KOPT-K1 (cell line): ENCODE results near the gene CDH23.

Source experiments
- H3K27ac ChIP-seq: fragments of 200-600 bp; sonication (generic); 2 replicates; pipeline ENCODE4 v1.5.1; 2016; ENCODE audit warnings: antibody characterized with exemption, mild to moderate bottlenecking, low read depth, low read length; ENCODE audit not compliant: poor library complexity, severe bottlenecking
- H3K36me3 ChIP-seq: fragments of 200-600 bp; sonication (generic); 2 replicates; pipeline ENCODE4 v1.5.1; 2017; ENCODE audit warnings: antibody characterized with exemption, mild to moderate bottlenecking, low read length, moderate library complexity; ENCODE audit not compliant: insufficient read depth
- H3K9me3 ChIP-seq: fragments of 200-600 bp; sonication (generic); 2 replicates; pipeline ENCODE4 v1.5.1; 2017; ENCODE audit warnings: antibody characterized with exemption, low read length, mild to moderate bottlenecking; ENCODE audit not compliant: insufficient read depth, poor library complexity, severe bottlenecking

Gene CDH23

DNA sequence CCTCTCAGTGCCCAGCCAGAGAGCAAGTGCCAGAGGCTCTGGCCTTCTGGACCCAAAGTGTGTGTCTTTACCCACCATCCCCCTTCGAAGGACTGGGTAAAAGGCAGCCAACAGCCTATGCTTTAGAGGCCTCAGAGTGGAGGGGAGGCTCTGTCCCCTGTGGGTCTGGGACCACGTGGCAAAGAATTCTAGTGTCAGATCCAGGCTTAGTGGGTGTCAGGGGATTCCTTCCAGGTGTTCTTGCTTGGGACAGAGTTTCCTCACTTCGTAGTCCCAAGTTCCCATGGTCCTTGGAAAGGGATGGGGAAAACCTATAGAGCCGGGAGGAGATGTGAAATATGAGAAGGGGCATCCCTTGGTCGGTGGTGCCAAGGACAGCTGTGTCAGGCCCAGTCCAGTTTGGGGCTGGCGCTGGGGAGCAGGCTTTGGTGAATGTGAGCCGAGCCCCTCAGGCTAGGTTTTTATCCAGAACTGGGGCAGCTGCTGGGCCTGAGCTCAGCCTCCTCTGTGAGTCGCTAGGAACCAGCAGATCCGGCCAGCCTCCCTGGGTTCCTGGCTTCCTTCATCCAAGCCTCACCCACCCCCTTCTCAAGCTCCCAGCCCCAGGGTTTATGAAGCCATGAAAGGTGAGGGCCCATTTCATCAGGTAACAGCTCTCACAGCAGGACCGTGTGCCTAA lies 251.7 kb downstream of the CDH23 start:
- no peaks in the 10 kb centered on the region for H3K9me3 ChIP-seq
- H3K27ac ChIP-seq = no peak overlapping the region
- no peaks in the 10 kb centered on the region for H3K36me3 ChIP-seq

DNA sequence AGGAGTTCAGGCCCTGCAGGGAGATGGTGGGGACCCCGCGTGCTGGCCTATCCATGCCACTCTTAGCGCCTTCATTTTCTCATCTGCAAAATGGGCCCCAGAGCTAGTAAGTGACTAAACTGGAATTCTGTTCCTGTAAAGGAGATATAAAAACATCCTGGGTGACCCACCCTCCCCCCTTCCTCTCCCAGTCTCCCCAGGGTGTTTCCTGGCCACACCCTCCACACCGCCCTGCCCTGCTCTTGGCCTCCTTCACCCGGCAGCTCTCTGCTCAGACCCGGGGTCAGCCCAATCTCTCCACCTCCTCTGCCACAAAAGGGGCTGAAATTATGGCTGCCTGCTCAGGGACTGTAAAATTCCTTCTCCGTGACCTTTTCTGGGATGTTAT lies 252.2 kb downstream of the CDH23 start:
- no peak overlapping the region for H3K27ac ChIP-seq
- no peaks in the 10 kb centered on the region for H3K36me3 ChIP-seq
- H3K9me3 ChIP-seq = no peaks in the 10 kb centered on the region

DNA sequence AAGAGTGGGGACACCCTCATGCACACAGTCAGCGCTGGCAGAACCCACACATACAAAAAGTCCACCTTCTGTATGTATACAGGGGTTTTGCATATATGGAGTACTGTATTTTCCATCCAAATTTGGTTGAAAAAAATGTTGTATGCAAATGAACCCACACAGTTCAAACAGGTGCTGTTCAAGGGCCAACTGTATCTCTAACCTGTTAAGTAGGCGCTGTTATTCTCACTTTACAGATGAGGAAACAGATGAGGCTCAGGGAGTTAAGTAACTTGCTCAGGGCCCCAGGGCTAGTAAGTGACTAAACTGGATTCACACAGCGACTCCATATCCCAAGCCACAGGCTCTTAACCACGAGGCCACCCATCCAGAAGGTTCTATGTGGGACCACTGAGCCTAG lies 252.9 kb downstream of the CDH23 start:
- no peaks in the 10 kb centered on the region for H3K36me3 ChIP-seq
- H3K9me3 ChIP-seq = no peaks in the 10 kb centered on the region
- H3K27ac ChIP-seq = no peak overlapping the region

DNA sequence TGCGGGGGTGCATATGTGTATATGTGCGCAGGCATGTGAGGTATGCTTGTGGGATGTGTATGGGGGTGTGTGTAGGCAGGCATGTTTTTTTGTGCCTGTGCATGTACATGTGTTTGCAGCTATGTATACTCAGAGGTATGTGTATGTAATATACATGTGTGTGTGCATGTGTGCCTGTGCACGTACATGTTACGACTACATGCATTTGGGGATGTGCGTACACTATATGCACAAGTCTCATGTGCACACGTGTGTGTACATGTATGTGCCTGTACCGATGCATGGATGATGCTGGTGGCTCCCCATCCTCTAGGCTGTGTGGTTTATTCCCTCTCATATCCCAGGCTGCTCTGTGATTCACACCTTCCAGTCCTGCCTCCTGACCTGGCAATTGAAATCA lies 253.7 kb downstream of the CDH23 start:
- no peaks in the 10 kb centered on the region for H3K9me3 ChIP-seq
- H3K27ac ChIP-seq = no peak overlapping the region
- H3K36me3 ChIP-seq = no peaks in the 10 kb centered on the region

DNA sequence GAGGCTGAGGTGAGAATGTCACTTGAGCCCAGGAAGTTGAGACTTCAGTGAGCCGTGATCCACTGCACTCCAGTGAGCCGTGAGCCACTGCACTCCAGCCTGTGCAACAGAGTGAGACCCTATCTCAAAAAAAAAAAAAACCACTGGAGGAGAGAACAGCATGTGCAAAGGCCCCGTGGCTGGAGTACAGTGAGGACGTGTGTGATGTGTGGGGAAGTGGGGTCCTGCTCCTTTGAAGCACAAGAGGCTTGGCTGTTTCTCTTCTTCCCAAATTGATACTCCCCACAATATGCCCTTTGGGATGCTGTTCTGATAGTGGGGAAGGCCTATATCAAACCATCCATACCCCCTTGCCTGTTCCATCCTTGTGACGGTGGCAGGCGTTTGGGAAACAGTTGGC lies 254.7 kb downstream of the CDH23 start:
- no peaks in the 10 kb centered on the region for H3K36me3 ChIP-seq
- H3K9me3 ChIP-seq = no peaks in the 10 kb centered on the region
- no peak overlapping the region for H3K27ac ChIP-seq

DNA sequence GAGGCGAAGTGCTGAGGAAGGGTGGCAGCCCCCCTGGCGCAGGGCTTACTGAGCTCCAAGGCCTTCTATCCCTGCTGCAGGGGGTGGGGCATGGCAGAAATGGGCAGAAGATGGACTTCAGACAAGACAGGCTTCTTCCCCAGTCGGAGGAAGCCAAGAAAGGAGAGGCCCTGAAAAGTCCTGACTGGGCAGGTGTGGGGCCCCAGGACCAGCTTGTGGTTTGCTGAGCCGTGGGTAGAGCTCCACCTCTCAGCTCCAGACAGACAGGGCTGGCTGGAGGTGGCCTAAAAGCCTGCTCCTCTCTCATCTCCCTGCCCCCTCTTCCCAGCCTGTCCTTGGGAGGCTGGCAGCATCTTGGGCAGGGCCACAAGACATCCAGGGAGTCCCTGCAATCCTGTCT lies 255.2 kb downstream of the CDH23 start:
- H3K9me3 ChIP-seq = no peaks in the 10 kb centered on the region
- no peak overlapping the region for H3K27ac ChIP-seq
- H3K36me3 ChIP-seq = no peaks in the 10 kb centered on the region

DNA sequence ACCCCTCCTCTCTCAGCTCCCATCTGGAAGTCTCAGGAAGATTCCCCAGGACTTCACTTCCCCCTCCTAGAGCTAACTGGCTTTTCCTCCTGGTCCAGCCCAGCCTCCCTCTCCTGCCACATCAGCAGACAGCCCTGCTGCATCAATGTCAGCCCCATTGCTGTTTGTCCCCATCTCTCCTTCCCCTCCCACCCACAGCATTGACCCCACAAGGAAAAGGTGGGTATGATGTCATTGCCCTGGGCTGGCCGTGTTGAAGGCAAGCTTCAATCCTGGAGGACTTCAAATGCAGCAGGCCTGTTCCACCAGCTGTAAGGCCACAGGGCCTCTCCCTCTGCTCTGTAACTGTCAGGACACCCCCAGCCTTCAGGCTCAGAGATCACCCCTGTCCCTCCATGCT lies 256.3 kb downstream of the CDH23 start:
- Histone ChIP-seq H3K9me3 (no peaks in the 10 kb centered on the region), H3K27ac (no peak overlapping the region), H3K36me3 (no peaks in the 10 kb centered on the region)

DNA sequence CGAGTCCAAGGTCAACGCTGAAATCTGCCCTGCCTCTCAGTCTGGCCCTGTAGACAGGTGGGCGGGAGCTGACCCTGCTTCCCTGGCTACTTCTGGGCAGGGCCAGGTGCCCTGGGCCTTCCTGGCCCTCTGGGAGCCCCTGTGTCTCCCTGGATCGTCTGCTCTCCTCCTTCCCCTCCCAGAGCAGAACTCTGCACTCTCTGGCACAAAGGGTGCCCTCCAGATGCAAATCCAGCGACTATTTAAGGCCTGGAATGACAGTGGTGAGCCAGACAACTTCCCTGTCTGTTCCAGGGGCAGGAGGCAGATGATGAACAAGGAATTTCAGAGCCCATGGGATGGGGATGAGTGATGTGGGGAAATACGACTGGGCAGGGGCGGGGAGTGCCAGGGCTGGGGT lies 259.5 kb downstream of the CDH23 start:
- Histone ChIP-seq H3K27ac (no peak overlapping the region), H3K9me3 (no peaks in the 10 kb centered on the region)

DNA sequence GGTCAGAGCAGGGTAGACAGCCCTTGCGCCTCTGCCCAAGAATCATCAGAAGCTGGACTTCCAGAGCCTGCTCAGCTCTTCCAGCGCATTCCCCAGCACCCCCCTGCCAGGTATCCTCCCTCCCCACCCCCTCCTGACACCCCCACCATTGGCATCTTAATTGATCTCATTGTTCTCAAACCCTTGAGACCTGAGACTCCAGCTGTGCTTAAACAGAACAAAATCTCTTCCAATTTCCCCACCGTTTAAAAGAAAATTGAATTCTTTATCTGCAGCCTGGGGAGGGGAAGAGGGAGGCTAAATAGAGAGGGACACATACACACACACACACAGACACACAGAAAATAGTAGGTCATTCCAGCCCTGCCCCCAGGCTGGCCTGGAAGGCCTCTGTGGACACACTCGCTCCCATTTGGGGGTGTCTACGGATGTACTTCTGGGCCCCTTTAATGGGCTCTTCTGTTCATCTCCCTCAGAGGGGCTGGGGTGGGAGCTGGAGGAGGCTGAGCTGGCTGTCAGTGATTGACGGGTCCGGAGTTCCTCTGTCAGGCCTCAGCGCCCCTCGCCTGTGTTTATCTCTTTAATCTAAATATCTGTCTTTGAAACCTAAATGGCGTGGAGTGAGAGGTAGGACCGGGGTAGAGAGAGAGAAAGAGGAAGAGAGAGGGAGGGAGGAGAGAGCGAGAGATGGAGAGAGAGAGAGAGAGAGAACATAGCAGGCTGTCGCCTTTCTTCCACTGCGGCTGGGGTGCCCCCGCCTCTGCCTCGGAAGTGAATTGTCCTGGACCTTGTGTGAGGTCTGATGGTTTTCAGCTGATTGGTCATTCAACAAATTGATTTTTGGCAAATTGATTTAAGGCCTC lies 261.1 kb downstream of the CDH23 start:
- H3K27ac ChIP-seq = no peak overlapping the region
- no peaks in the 10 kb centered on the region for H3K9me3 ChIP-seq
- H3K36me3 ChIP-seq = no peaks in the 10 kb centered on the region

More for the DNA sequence above, 259.5 kb downstream of the CDH23 start:
- no peaks in the 10 kb centered on the region for H3K36me3 ChIP-seq

DNA sequence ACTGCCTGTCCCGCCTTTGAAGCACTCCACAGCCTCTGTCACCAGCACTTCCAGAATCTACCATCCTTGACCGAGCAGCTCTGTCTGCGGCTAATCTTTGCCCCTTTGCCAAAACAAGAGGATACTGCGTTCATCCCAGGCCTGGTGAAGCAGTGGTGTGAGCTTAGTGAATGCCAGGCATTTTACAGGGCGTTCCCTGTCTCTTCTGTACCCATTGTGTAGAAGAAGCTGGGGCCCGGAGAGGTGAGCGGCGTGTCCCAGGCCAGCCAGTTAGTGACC lies 261.7 kb downstream of the CDH23 start:
- Histone ChIP-seq H3K36me3 (no peaks in the 10 kb centered on the region), H3K27ac (no peak overlapping the region), H3K9me3 (no peaks in the 10 kb centered on the region)

DNA sequence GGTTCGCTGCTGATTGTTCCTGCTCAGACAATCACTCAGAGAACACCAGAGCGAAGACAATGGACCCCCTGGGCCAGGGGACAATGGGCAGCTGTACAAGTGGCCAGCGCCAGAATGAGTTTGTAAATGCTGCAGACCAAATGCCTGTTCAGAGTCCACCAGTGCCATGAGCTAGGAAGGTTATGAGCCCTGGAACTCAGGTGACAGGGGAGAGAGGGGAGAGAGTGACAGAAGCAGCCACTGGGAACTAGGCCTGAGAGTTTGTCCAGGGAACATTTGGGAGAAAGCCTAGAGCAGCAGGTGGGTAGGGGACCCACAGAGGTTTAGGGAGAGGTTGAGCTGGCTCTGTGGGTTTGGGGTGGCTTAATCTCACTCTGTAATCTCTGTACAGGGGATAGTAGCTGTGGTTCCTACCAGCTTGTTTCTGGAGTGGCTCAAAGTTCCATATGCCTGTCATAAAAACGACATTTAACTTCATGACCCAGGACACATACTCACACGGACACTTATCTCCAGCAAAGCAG lies 262.5 kb downstream of the CDH23 start:
- H3K9me3 ChIP-seq = no peaks in the 10 kb centered on the region

DNA sequence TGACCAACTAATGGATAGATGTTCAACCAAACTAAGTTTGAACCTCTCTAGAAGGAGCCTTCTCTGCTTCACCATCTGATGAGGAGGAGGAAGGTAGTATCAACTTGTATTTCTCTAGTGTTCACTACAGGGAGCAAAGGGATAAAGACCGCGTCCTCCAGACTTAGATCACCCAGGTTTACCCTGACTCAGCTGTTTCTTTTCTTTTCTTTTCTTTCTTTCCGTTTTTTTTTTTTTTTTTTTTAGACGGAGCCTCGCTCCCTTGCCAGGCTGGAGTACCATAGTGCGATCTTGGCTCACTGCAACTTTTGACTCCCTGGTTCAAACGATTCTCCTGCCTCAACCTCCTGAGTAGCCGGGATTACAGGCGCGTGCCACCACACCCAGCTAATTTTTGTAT lies 263.0 kb downstream of the CDH23 start:
- Histone ChIP-seq H3K9me3 (no peaks in the 10 kb centered on the region), H3K27ac (no peak overlapping the region), H3K36me3 (no peaks in the 10 kb centered on the region)

More for the DNA sequence above, 262.5 kb downstream of the CDH23 start:
- Histone ChIP-seq H3K36me3 (no peaks in the 10 kb centered on the region), H3K27ac (no peak overlapping the region)

DNA sequence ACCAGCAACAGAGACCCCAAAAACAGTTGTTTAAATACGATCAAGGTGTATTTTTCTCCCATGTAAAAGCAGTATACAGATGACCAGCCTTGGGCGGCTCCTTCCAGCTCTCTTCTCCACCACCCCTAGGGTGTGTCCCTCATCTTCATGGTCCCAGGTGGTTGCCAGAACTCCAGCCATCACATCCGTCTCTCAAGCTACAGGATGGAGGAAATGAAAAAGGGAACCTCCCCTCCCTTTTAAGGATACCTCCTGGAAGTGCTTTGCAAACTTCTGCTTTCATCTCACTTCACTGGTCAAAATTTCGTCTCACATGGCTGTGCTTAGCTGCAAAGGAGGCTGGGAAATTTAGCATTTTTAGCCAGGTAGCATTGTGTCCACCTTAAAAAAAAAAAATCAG lies 263.6 kb downstream of the CDH23 start:
- H3K36me3 ChIP-seq = no peaks in the 10 kb centered on the region

DNA sequence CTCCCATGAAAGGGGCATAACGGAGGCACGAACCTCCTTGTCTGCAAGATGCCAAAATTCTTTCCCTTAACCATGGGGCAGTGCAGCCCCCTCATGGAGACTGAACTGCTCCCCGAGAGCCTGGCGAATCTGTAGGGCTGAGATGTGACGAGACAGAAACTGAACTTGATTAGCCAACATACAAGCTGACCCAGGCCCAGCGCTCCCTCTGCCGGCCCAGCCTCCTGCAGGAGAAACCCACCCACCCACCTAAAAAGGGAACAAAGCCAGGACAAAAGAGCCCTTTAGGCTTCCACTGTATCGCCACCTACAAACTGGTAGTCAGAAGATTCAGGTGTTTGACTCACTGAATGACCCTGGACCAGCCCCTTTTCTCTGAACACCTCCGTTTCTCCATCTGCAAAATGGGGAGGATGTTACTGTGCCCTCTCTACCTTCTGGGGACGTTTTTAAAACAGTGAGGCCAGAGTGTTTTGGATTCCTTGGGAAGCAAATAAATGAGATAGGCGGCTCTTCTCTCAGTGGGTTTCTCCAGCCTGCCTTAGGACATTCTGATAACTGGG lies 264.4 kb downstream of the CDH23 start:
- Histone ChIP-seq H3K27ac (no peak overlapping the region), H3K36me3 (no peaks in the 10 kb centered on the region), H3K9me3 (no peaks in the 10 kb centered on the region)

More for the DNA sequence above, 263.6 kb downstream of the CDH23 start:
- no peak overlapping the region for H3K27ac ChIP-seq
- H3K9me3 ChIP-seq = no peaks in the 10 kb centered on the region

DNA sequence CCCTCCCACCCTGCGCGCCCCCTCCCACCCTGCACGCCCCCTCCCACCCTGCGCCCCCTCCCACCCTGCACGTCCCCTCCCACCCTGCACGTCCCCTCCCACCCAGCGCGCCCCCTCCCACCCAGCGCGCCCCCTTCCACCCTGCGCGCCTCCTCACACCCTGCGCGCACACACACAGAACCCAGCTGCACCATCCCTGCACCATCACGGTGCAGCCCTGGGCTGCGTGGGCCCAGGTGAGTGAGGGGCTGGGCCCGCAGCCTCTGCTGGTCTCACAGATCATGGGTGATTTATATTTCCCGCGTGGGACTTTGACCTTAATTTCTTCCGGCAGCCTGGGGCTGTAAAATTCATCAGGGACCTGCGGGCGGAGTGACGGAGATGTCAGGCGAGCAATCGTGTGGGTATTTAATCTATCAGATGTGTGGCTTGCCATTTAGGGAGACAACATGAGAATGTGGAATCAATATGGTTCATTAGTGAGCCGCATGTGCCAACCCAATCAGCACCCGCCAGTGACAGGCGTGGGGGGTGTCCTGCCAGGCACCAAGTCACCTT lies 265.1 kb downstream of the CDH23 start:
- Histone ChIP-seq H3K9me3 (no peaks in the 10 kb centered on the region), H3K36me3 (no peaks in the 10 kb centered on the region), H3K27ac (no peak overlapping the region)
